HCT116 (cell line): ENCODE measurements around the gene GALNT15. TPM values are rescaled to one million over a fixed set of nuclear protein-coding genes. Genes with fewer than 3 reads are reported as not detected.
A peak's percentile ranks its signal among the peaks of the same experiment; 100 is the strongest.

Experiments
- ATAC-seq: fragments of 200-7000 bp; cut with Tn5 transposase; 2 replicates; pipeline ENCODE4 v1.9.1; 2020; ENCODE audit warnings: mild to moderate bottlenecking, moderate library complexity
- BruUV-seq: library from RNA; stranded (reverse); fragments of 400-500 nt; replicated peaks from 2 replicates; lab custom pipeline; 2021; lab: Mats Ljungman, UMichigan
- CTCF ChIA-PET: fragments of 300-600 bp; sonication (Branson Sonifier 250); formaldehyde crosslinking; loops from one replicate; lab custom pipeline; 2021; ENCODE audit warnings: antibody characterized with exemption; lab: Charles Lee
- POLR2A ChIA-PET: fragments of 300-600, 350-600 bp; sonication (Branson Sonifier 250); formaldehyde crosslinking; loops from one replicate; lab custom pipeline; 2021; ENCODE audit warnings: antibody characterized with exemption; lab: Charles Lee
- RAD21 ChIA-PET, 2 experiments: fragments of 300-600 bp; sonication (Branson Sonifier 250); formaldehyde crosslinking; loops; one replicate each; lab custom pipeline; 2023; ENCODE audit warnings: low total read pairs in 2 of 2; ENCODE audit not compliant: uncharacterized antibody in 2 of 2, unreplicated experiment in 2 of 2, low non-redundant PET in 1 of 2; lab: Charles Lee
- DNase-seq: peaks from one replicate; pipeline ENCODE4 v3.0.0-alpha.2; 2010; ENCODE audit warnings: low read depth, low spot score
- H2AFZ ChIP-seq: fragments of 200-600 bp; shearing (Covaris generic), sonication (generic); 2 replicates; pipeline ENCODE4 v1.6.1; 2017; ENCODE audit warnings: low read depth, mixed run types, mixed read lengths, antibody characterized with exemption, low read length; ENCODE audit not compliant: poor library complexity, severe bottlenecking
- H3K27ac ChIP-seq: 2 replicates; pipeline ENCODE4 v1.5.1; 2012; ENCODE audit warnings: low read depth, low read length
- H3K27me3 ChIP-seq: fragments of 200-600 bp; sonication (generic); 2 replicates; pipeline ENCODE4 v1.6.1; 2016; ENCODE audit warnings: mixed run types, low read length, mixed read lengths; ENCODE audit not compliant: insufficient read depth
- H3K36me3 ChIP-seq, 2 experiments: fragments of 200-500 bp in 1 of 2; fragments of 200-600 bp in 1 of 2; sonication (Bioruptor generic) in 1 of 2; sonication (generic) in 1 of 2; 2 replicates each; pipeline versions ENCODE4 v1.5.1 to v1.6.1; 2014 to 2016; ENCODE audit warnings: low read length in 2 of 2, inconsistent platforms in 1 of 2, mixed read lengths in 1 of 2, mixed run types in 1 of 2; ENCODE audit not compliant: insufficient read depth in 2 of 2, control insufficient read depth in 1 of 2
- H3K4me1 ChIP-seq, 2 experiments: fragments of 200-600 bp in 1 of 2; sonication (generic) in 1 of 2; 2 replicates each; pipeline versions ENCODE4 v1.5.1 to v1.6.1; 2012 to 2017; ENCODE audit warnings: low read length in 2 of 2, inconsistent platforms in 1 of 2, mild to moderate bottlenecking in 1 of 2, mixed read lengths in 1 of 2, mixed run types in 1 of 2, moderate library complexity in 1 of 2; ENCODE audit not compliant: insufficient read depth in 2 of 2, control insufficient read depth in 1 of 2
- H3K4me2 ChIP-seq: fragments of 200-600 bp; sonication (generic); 2 replicates; pipeline ENCODE4 v1.6.1; 2017; ENCODE audit warnings: mixed run types, low read length, mixed read lengths
- H3K4me3 ChIP-seq, 2 experiments: fragments of 200-600 bp in 1 of 2; sonication (generic) in 1 of 2; replicated peaks in 1 of 2; 2 replicates each; pipeline ENCODE4 v1.5.1; 2011 to 2016; ENCODE audit warnings: low read length in 2 of 2, control low read depth in 1 of 2, low read depth in 1 of 2, mild to moderate bottlenecking in 1 of 2, mixed read lengths in 1 of 2, mixed run types in 1 of 2
- H3K79me2 ChIP-seq: fragments of 200-600 bp; sonication (generic); 2 replicates; pipeline ENCODE4 v1.6.1; 2017; ENCODE audit warnings: mild to moderate bottlenecking, mixed run types, low read length, moderate library complexity, mixed read lengths; ENCODE audit not compliant: insufficient read depth
- H3K9ac ChIP-seq: fragments of 200-600 bp; sonication (generic); 2 replicates; pipeline ENCODE4 v1.6.1; 2016; ENCODE audit warnings: low read length, mixed read lengths
- H3K9me2 ChIP-seq: fragments of 200-600 bp; sonication (generic), shearing (Covaris generic); 2 replicates; pipeline ENCODE4 v1.6.1; 2017; ENCODE audit warnings: mixed run types, mild to moderate bottlenecking, moderate library complexity; ENCODE audit not compliant: insufficient read depth
- H3K9me3 ChIP-seq, 2 experiments: fragments of 200-500 bp in 1 of 2; fragments of 200-600 bp in 1 of 2; sonication (Bioruptor generic) in 1 of 2; sonication (generic) in 1 of 2; 2 replicates each; pipeline ENCODE4 v1.6.1; 2014 to 2017; ENCODE audit warnings: low read length in 2 of 2, mixed read lengths in 2 of 2, inconsistent platforms in 1 of 2, low read depth in 1 of 2, mild to moderate bottlenecking in 1 of 2, mixed run types in 1 of 2, moderate library complexity in 1 of 2; ENCODE audit not compliant: control insufficient read depth in 1 of 2, insufficient read depth in 1 of 2
- H4K20me1 ChIP-seq: fragments of 200-600 bp; sonication (generic), shearing (Covaris generic); 2 replicates; pipeline ENCODE4 v1.6.1; 2017; ENCODE audit warnings: mixed run types, mild to moderate bottlenecking, moderate library complexity; ENCODE audit not compliant: insufficient read depth
- ATF3 ChIP-seq: IDR thresholded peaks from 2 replicates; pipeline ENCODE4 v1.6.1; 2012
- CBX3 ChIP-seq: IDR thresholded peaks from 2 replicates; pipeline ENCODE4 v1.6.1; 2012; ENCODE audit warnings: low read depth
- CEBPB ChIP-seq: IDR thresholded peaks from 2 replicates; pipeline ENCODE4 v1.6.1; 2012; ENCODE audit warnings: low read depth
- EGR1 ChIP-seq: IDR thresholded peaks from 2 replicates; pipeline ENCODE4 v1.6.1; 2012; ENCODE audit warnings: low read depth
- FOSL1 ChIP-seq: IDR thresholded peaks from 2 replicates; pipeline ENCODE4 v1.6.1; 2012; ENCODE audit warnings: low read depth
- POLR2AphosphoS5 ChIP-seq: IDR thresholded peaks from 2 replicates; pipeline ENCODE4 v1.6.1; 2011; ENCODE audit warnings: mild to moderate bottlenecking, low read depth, low read length, moderate library complexity
- REST ChIP-seq: IDR thresholded peaks from 2 replicates; pipeline ENCODE4 v1.6.1; 2012; ENCODE audit warnings: low read depth
- SIN3A ChIP-seq: IDR thresholded peaks from 2 replicates; pipeline ENCODE4 v1.6.1; 2012; ENCODE audit warnings: low read depth
- SP1 ChIP-seq: IDR thresholded peaks from 2 replicates; pipeline ENCODE4 v1.6.1; 2012; ENCODE audit warnings: low read depth
- SRF ChIP-seq: IDR thresholded peaks from 2 replicates; pipeline ENCODE4 v1.6.1; 2012; ENCODE audit warnings: low read depth
- TCF7L2 ChIP-seq: IDR thresholded peaks from 2 replicates; pipeline ENCODE4 v1.7.0; 2011; ENCODE audit warnings: borderline replicate concordance, inconsistent platforms; ENCODE audit not compliant: insufficient read depth, insufficient read length; ENCODE audit errors: extremely low read depth
- ZNF274 ChIP-seq: fragments of 200-500 bp; sonication (Bioruptor generic); IDR thresholded peaks from 2 replicates; pipeline ENCODE4 v1.6.1; 2014; ENCODE audit warnings: mild to moderate bottlenecking, low read depth, low read length, inconsistent platforms
- intact Hi-C: fragments of 100-400 bp; cut with micrococcal nuclease; formaldehyde crosslinking; loops from 2 replicates; pipeline ENCODE4 v1.10.0; 2022
- total RNA-seq: library from RNA; stranded (reverse); gene quantifications from one replicate; pipeline ENCODE4 v1.2.1, GENCODE V29; 2021; ENCODE audit not compliant: unreplicated experiment

Gene GALNT15
- total RNA-seq, 1 experiment from 2014 or later: 0.05 TPM

DNA sequence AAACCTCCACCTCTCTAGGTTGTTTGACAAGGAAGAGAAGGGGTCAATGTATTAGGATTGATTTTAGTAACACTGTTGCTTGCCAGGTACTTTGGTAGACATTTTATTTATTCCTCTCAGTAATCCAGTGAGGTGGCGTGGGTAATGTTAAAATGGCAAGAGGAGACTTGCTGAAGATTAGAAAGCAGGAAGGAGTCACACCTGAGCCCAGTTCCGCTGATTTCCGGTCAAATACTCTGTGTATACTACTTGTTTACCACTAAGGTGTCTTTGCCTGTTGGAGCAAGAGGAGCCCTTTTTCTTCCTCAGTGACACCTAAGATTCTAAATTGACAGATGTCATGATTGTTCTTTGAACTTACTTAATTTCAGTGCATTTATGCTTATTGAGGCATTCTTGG is 92.2 kb downstream of the GALNT15 start:
- peaks cover 3 to 23% of the 10 kb centered on the region in 2 experiments; a peak in 3 of 4 replicates for H3K36me3 ChIP-seq
- no peak overlapping the region for H3K9ac ChIP-seq
- no peak for ATAC-seq
- TF ChIP-seq ATF3 (no peak), ZNF274 (no peak), EGR1 (no peak), SRF (no peak), REST (no peak), FOSL1 (no peak), POLR2AphosphoS5 (no peak), SIN3A (no peak), CBX3 (no peak), SP1 (no peak), TCF7L2 (no peak), CEBPB (no peak)
- no peaks in the 10 kb centered on the region for H3K9me3 ChIP-seq
- H3K9me2 ChIP-seq: no peaks in the 10 kb centered on the region
- no peaks in the 10 kb centered on the region for H4K20me1 ChIP-seq
- ChIA-PET POLR2A (no interaction called here), RAD21 (no interaction called here), CTCF (no interaction called here)
- intact Hi-C loops: no loop called here
- H3K27ac ChIP-seq: no peak overlapping the region
- no TSS peak for BruUV-seq
- no peak overlapping the region; a peak in 1 of 4 replicates for H3K4me3 ChIP-seq
- DNase-seq: no peak
- peaks cover 75% of the 10 kb centered on the region for H3K79me2 ChIP-seq
- H2AFZ ChIP-seq: no peak overlapping the region
- H3K4me2 ChIP-seq: peak overlapping the region; percentile 79; the same call in 1 of the 2 replicates
- H3K27me3 ChIP-seq: no peaks in the 10 kb centered on the region
- peaks cover 6 to 8% of the 10 kb centered on the region in 2 experiments; a peak in 3 of 4 replicates for H3K4me1 ChIP-seq
